SU-DHL-6 (cell line): ENCODE measurements around the gene BEAN1.
"Not testable (repeated sequence)": the region's sequence is repeated elsewhere in the genome, so short reads cannot be mapped to it uniquely, and the experiment has no call there.

ENCODE experiments used
- EZH2phosphoT487 ChIP-seq: fragments of 200-600 bp; sonication (generic), shearing (Covaris generic); conservative IDR thresholded peaks from 2 replicates; pipeline ENCODE4 v1.6.1; 2018; ENCODE audit warnings: mild to moderate bottlenecking, antibody characterized with exemption, low read length, moderate library complexity, mixed read lengths
- TF ChIP-seq, protein P1 (sequence below): fragments of 200-600 bp; sonication (generic); IDR thresholded peaks from one replicate; pipeline ENCODE4 v1.5.1; 2017; ENCODE audit warnings: antibody characterized with exemption, mild to moderate bottlenecking, low read length, moderate library complexity; ENCODE audit not compliant: insufficient read depth, poor library complexity, severe bottlenecking

GRCh38 chr16:66496226-66496625 lies 69.1 kb downstream of the BEAN1 start:
- TF ChIP-seq, protein P1, sequence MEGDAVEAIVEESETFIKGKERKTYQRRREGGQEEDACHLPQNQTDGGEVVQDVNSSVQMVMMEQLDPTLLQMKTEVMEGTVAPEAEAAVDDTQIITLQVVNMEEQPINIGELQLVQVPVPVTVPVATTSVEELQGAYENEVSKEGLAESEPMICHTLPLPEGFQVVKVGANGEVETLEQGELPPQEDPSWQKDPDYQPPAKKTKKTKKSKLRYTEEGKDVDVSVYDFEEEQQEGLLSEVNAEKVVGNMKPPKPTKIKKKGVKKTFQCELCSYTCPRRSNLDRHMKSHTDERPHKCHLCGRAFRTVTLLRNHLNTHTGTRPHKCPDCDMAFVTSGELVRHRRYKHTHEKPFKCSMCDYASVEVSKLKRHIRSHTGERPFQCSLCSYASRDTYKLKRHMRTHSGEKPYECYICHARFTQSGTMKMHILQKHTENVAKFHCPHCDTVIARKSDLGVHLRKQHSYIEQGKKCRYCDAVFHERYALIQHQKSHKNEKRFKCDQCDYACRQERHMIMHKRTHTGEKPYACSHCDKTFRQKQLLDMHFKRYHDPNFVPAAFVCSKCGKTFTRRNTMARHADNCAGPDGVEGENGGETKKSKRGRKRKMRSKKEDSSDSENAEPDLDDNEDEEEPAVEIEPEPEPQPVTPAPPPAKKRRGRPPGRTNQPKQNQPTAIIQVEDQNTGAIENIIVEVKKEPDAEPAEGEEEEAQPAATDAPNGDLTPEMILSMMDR, result not testable (repeated sequence)
- TF ChIP-seq EZH2phosphoT487, result not testable (repeated sequence)
